ENCODE measurements around the gene HCFC2. TPM values are rescaled to one million over a fixed set of nuclear protein-coding genes. Genes with fewer than 3 reads are reported as not detected.
A peak's percentile ranks its signal among the peaks of the same experiment; 100 is the strongest.
"Not testable (repeated sequence)": the region's sequence is repeated elsewhere in the genome, so short reads cannot be mapped to it uniquely, and the experiment has no call there.

HCFC2 gene
- total RNA-seq, 2 donors from 2014 or later, result 2.2 to 3.4 TPM

GRCh38 chr12:104109446-104110271, 45.3 kb downstream of the HCFC2 start:
- Histone ChIP-seq H3K4me1 (ENCODE audit: control insufficient read depth, insufficient read depth, low read length) (no peaks in the 10 kb centered on the region), H3K27ac (ENCODE audit: low read depth, low read length) (no peak overlapping the region), H3K4me3 (ENCODE audit: low read length) (no peak overlapping the region), H3K9ac (ENCODE audit: extremely low read depth, low read length, poor library complexity, severe bottlenecking) (no peak overlapping the region), H3K9me3 (ENCODE audit: control insufficient read depth, low read length) (no peaks in the 10 kb centered on the region), H3K36me3 (ENCODE audit: control insufficient read depth, insufficient read depth, low read length) (peaks cover 5% of the 10 kb centered on the region), H3K27me3 (ENCODE audit: control insufficient read depth, insufficient read depth, low read length, poor library complexity, severe bottlenecking) (no peaks in the 10 kb centered on the region)
- H3K9me3 Mint-ChIP-seq, result no peaks in the 10 kb centered on the region
- DNase-seq, result no peak
- no peaks in the 10 kb centered on the region for H3K27me3 Mint-ChIP-seq (ENCODE audit: insufficient read depth)
- peaks cover 3% of the 10 kb centered on the region for H3K36me3 Mint-ChIP-seq (ENCODE audit: low read depth)
- H3K4me1 Mint-ChIP-seq, result peaks cover 6% of the 10 kb centered on the region
- 87 to 100% methylated on average over 2 to 3 of the region's 4 CpGs for WGBS, 2 experiments (ENCODE audit: insufficient coverage in 1 of 2, insufficient read length in 1 of 2)
- peak; percentile 6 for TF ChIP-seq CTCF (conservative IDR thresholded peaks at IDR 0.05)
- H3K27ac Mint-ChIP-seq, result no peak overlapping the region
- H3K4me3 Mint-ChIP-seq, result no peak overlapping the region

- H3K36me3 ChIP-seq (ENCODE audit: control insufficient read depth, insufficient read depth, low read length), result peaks cover 42% of the 10 kb centered on the region
- peaks cover 26% of the 10 kb centered on the region for H3K36me3 Mint-ChIP-seq (ENCODE audit: low read depth)
- H3K27ac ChIP-seq (ENCODE audit: low read depth, low read length); H3K27me3 ChIP-seq (ENCODE audit: control insufficient read depth, insufficient read depth, low read length, poor library complexity, severe bottlenecking); H3K4me3 Mint-ChIP-seq; H3K27me3 Mint-ChIP-seq (ENCODE audit: insufficient read depth); H3K9me3 ChIP-seq (ENCODE audit: control insufficient read depth, low read length); H3K4me3 ChIP-seq (ENCODE audit: low read length); H3K4me1 Mint-ChIP-seq; H3K27ac Mint-ChIP-seq; H3K9ac ChIP-seq (ENCODE audit: extremely low read depth, low read length, poor library complexity, severe bottlenecking); DNase-seq; H3K4me1 ChIP-seq (ENCODE audit: control insufficient read depth, insufficient read depth, low read length); H3K9me3 Mint-ChIP-seq: not testable (repeated sequence)
- WGBS, 2 experiments (ENCODE audit: insufficient coverage in 1 of 2, insufficient read length in 1 of 2), result 92 to 94% methylated on average over 10 to 14 of the region's 14 CpGs
Observed at GRCh38 chr12:104114834-104115586, 50.7 kb downstream of the HCFC2 start.

- H3K27ac ChIP-seq (ENCODE audit: low read depth, low read length), result no peak overlapping the region
- H3K36me3 ChIP-seq (ENCODE audit: control insufficient read depth, insufficient read depth, low read length), result peaks cover 48% of the 10 kb centered on the region
- H3K4me1 Mint-ChIP-seq, result no peaks in the 10 kb centered on the region
- no peak for DNase-seq
- TF ChIP-seq CTCF (conservative IDR thresholded peaks at IDR 0.05), result no peak
- no peak overlapping the region for H3K9ac ChIP-seq (ENCODE audit: extremely low read depth, low read length, poor library complexity, severe bottlenecking)
- H3K9me3 Mint-ChIP-seq, result no peaks in the 10 kb centered on the region
- no peaks in the 10 kb centered on the region for H3K27me3 Mint-ChIP-seq (ENCODE audit: insufficient read depth)
- no peaks in the 10 kb centered on the region for H3K9me3 ChIP-seq (ENCODE audit: control insufficient read depth, low read length)
- H3K27me3 ChIP-seq (ENCODE audit: control insufficient read depth, insufficient read depth, low read length, poor library complexity, severe bottlenecking), result no peaks in the 10 kb centered on the region
- no peak overlapping the region for H3K4me3 Mint-ChIP-seq
- no peak overlapping the region for H3K4me3 ChIP-seq (ENCODE audit: low read length)
- no peaks in the 10 kb centered on the region for H3K4me1 ChIP-seq (ENCODE audit: control insufficient read depth, insufficient read depth, low read length)
- peak overlapping the region; percentile 7 for H3K27ac Mint-ChIP-seq
- peaks cover 30% of the 10 kb centered on the region for H3K36me3 Mint-ChIP-seq (ENCODE audit: low read depth)
Observed at GRCh38 chr12:104115587-104115975, 51.2 kb downstream of the HCFC2 start.

All from endodermal cell (in vitro differentiated cells).